H1 (cell line): ENCODE data around the gene GTF2I. TPM values are rescaled to one million over a fixed set of nuclear protein-coding genes. Genes with fewer than 3 reads are reported as not detected.

Source experiments
- ASH2L ChIP-seq: fragments of 200-600, 300-600 bp; sonication (generic); IDR thresholded peaks from one replicate; pipeline ENCODE4 v1.7.1; 2017; ENCODE audit warnings: low read length
- CHD1 ChIP-seq: IDR thresholded peaks from 2 replicates; pipeline ENCODE4 v1.6.1; 2012; ENCODE audit warnings: low read depth, low read length, improper control_type of control experiment
- CHD7 ChIP-seq: fragments of 300-600 bp; sonication (generic); IDR thresholded peaks from 2 replicates; pipeline ENCODE4 v1.7.1; 2012; ENCODE audit warnings: low read length, moderate library complexity, mild to moderate bottlenecking, inconsistent platforms; ENCODE audit not compliant: insufficient replicate concordance
- EP300 ChIP-seq, 2 experiments: IDR thresholded peaks; 1 replicate in 1 of 2; 2 replicates in 1 of 2; pipeline ENCODE4 v1.6.1; 2011 to 2012; ENCODE audit warnings: low read depth in 2 of 2, low read length in 2 of 2, mild to moderate bottlenecking in 2 of 2, borderline replicate concordance in 1 of 2, inconsistent platforms in 1 of 2, moderate library complexity in 1 of 2
- KDM5A ChIP-seq: fragments of 200-600 bp; IDR thresholded peaks from 2 replicates; pipeline ENCODE4 v1.7.1; 2012; ENCODE audit warnings: mild to moderate bottlenecking, low read length, inconsistent platforms, mixed read lengths
- NANOG ChIP-seq: IDR thresholded peaks from 2 replicates; pipeline ENCODE4 v1.6.1; 2011; ENCODE audit warnings: low read length, low read depth, mild to moderate bottlenecking, inconsistent platforms; ENCODE audit not compliant: insufficient read depth, poor library complexity, severe bottlenecking
- RAD21 ChIP-seq, 2 experiments: IDR thresholded peaks in 1 of 2; conservative IDR thresholded peaks in 1 of 2; 2 replicates each; pipeline ENCODE4 v1.6.1; 2011; ENCODE audit warnings: low read depth in 2 of 2, low read length in 2 of 2, improper control_type of control experiment in 1 of 2, inconsistent platforms in 1 of 2, mild to moderate bottlenecking in 1 of 2, moderate library complexity in 1 of 2
- RNF2 ChIP-seq: fragments of 200-900, 300-1000 bp; sonication (generic); IDR thresholded peaks from 2 replicates; pipeline ENCODE4 v1.7.1; 2016; ENCODE audit warnings: borderline replicate concordance, low read depth, mild to moderate bottlenecking, antibody characterized with exemption, low read length; ENCODE audit not compliant: poor library complexity, severe bottlenecking; ENCODE audit errors: missing control alignments
- SP2 ChIP-seq: IDR thresholded peaks from 2 replicates; pipeline ENCODE4 v1.6.1; 2012; ENCODE audit warnings: mild to moderate bottlenecking, low read length, inconsistent platforms
- SP4 ChIP-seq: IDR thresholded peaks from 2 replicates; pipeline ENCODE4 v1.6.1; 2012; ENCODE audit warnings: low read length, inconsistent platforms
- TCF12 ChIP-seq: IDR thresholded peaks from 2 replicates; pipeline ENCODE4 v1.6.1; 2011; ENCODE audit warnings: low read depth, mild to moderate bottlenecking, low read length
- polyA plus RNA-seq, 7 experiments: library from polyadenylated mRNA; depleted of rRNA in 3 of 7; stranded (reverse) in 5 of 7; unstranded in 2 of 7; fragments of >200 nt in 5 of 7; fragments of 200-250 nt in 2 of 7; gene quantifications; 1 replicate in 5 of 7; 2 replicates in 1 of 7; 4 replicates in 1 of 7; pipeline versions ENCODE4 v1.2.1 to v1.2.3, GENCODE V29; 2011 to 2013; ENCODE audit warnings: missing spikeins in 2 of 7, mixed read lengths in 2 of 7
- total RNA-seq: library from RNA; stranded (reverse); fragmentation: NEBNext Ultra II Directional; extraction: Animal tissue kit (Norgen Biotek cat#: 25700); gene quantifications from 2 replicates; pipeline ENCODE4 v1.2.1, GENCODE V29; 2021

Gene GTF2I
- total and polyA plus RNA-seq, 2 of the 8 experiments (the other 6 are each of a cell fraction or from before 2014, with no cell fraction given): 46.7 to 316 TPM

- TF ChIP-seq CHD7 (no peak), TCF12 (no peak), SP2 (no peak), SP4 (no peak), RNF2 (no peak), ASH2L (no peak), KDM5A (no peak), EP300 (IDR thresholded peaks at IDR 0.05; ENCODE audit: borderline replicate concordance in 1 of 2, low read depth in 2 of 2, low read length in 2 of 2) (no peak), NANOG (no peak), CHD1 (no peak), RAD21 (IDR thresholded peaks at IDR 0.05 in 1 of 2, conservative IDR thresholded peaks at IDR 0.05 in 1 of 2; ENCODE audit: low read depth in 2 of 2, low read length in 2 of 2) (no peak)
These were observed 24.0 kb upstream of the GTF2I start (continued) for GRCh38 chr7:74633451-74633921.
